ENCODE data around the gene CRHR2.

CRHR2 gene

GRCh38 chr7:30679664-30680063 lies 2.6 kb downstream of the CRHR2 start:
- DNase-seq (ENCODE audit: low spot score): no peak

- DNase-seq (ENCODE audit: low spot score): no peak
Observed at GRCh38 chr7:30678805-30679204, 3.5 kb downstream of the CRHR2 start.

- DNase-seq (ENCODE audit: low spot score): no peak
Observed at GRCh38 chr7:30674876-30675275, 7.4 kb downstream of the CRHR2 start.

- DNase-seq (ENCODE audit: low spot score): no peak
Observed at GRCh38 chr7:30674420-30674819, 7.8 kb downstream of the CRHR2 start.

- peak; percentile 77 for DNase-seq (ENCODE audit: low spot score)
Observed at GRCh38 chr7:30671793-30672465, 10.3 kb downstream of the CRHR2 start.

GRCh38 chr7:30668102-30668501 lies 14.2 kb downstream of the CRHR2 start:
- DNase-seq (ENCODE audit: low spot score): no peak

- no peak for DNase-seq (ENCODE audit: low spot score)
Observed at GRCh38 chr7:30667172-30667571, 15.1 kb downstream of the CRHR2 start.

GRCh38 chr7:30665449-30665848 lies 16.8 kb downstream of the CRHR2 start:
- no peak for DNase-seq (ENCODE audit: low spot score)

- no peak for DNase-seq (ENCODE audit: low spot score)
Observed at GRCh38 chr7:30665043-30665442, 17.2 kb downstream of the CRHR2 start.

- no peak for DNase-seq (ENCODE audit: low spot score)
Observed at GRCh38 chr7:30664184-30664885, 17.9 kb downstream of the CRHR2 start.

- DNase-seq (ENCODE audit: low spot score): no peak
Observed at GRCh38 chr7:30663414-30663813, 18.8 kb downstream of the CRHR2 start.

- DNase-seq (ENCODE audit: low spot score): no peak
Observed at GRCh38 chr7:30662431-30662939, 19.8 kb downstream of the CRHR2 start.

- no peak for DNase-seq (ENCODE audit: low spot score)
Observed at GRCh38 chr7:30661926-30662325, 20.3 kb downstream of the CRHR2 start.

GRCh38 chr7:30660331-30661255 lies 21.7 kb downstream of the CRHR2 start:
- no peak for DNase-seq (ENCODE audit: low spot score)

GRCh38 chr7:30659312-30659711 lies 22.9 kb downstream of the CRHR2 start:
- DNase-seq (ENCODE audit: low spot score): no peak

- DNase-seq (ENCODE audit: low spot score): no peak
Observed at GRCh38 chr7:30658479-30659074, 23.7 kb downstream of the CRHR2 start.

- DNase-seq (ENCODE audit: low spot score): no peak
Observed at GRCh38 chr7:30657131-30657530, 25.1 kb downstream of the CRHR2 start.

GRCh38 chr7:30656006-30656957 lies 26.0 kb downstream of the CRHR2 start:
- DNase-seq (ENCODE audit: low spot score): no peak

- DNase-seq (ENCODE audit: low spot score): no peak
Observed at GRCh38 chr7:30655096-30655970, 26.9 kb downstream of the CRHR2 start.
